ENCODE data around the gene PAQR3. TPM values are rescaled to one million over a fixed set of nuclear protein-coding genes. Genes with fewer than 3 reads are reported as not detected.

Gene PAQR3
- polyA plus RNA-seq, 3 donors = 2.7 to 5.6 (median 5.2) TPM

- no peak overlapping the region for H3K4me2 ChIP-seq (replicated peaks; ENCODE audit: extremely low read depth, low read length, poor library complexity, severe bottlenecking)
- H4K20me1 ChIP-seq (ENCODE audit: insufficient read depth, low read length) = peaks cover 32% of the 10 kb centered on the region
- no peak overlapping the region for H2AFZ ChIP-seq (ENCODE audit: insufficient read depth, low read depth, low read length, poor library complexity, severe bottlenecking)
- Mint-ChIP-seq H3K36me3 (peaks cover 55 to 59% of the 10 kb centered on the region in 2 donors), H3K4me3 (no peak overlapping the region), H3K4me1 (peaks cover 2% of the 10 kb centered on the region), H3K9me3 (no peaks in the 10 kb centered on the region), H3K27me3 (ENCODE audit: low read depth in 3 of 3) (no peaks in the 10 kb centered on the region), H3K27ac (no peak overlapping the region)
- no peaks in the 10 kb centered on the region for H3K4me1 ChIP-seq (ENCODE audit: control insufficient read depth in 1 of 2, insufficient read depth in 2 of 2, low read length in 2 of 2)
- H3K79me2 ChIP-seq (ENCODE audit: insufficient read depth, low read length) = no peaks in the 10 kb centered on the region
- H3K36me3 ChIP-seq (replicated peaks in 1 of 2; ENCODE audit: control insufficient read depth in 1 of 2, insufficient read depth in 2 of 2, low read length in 2 of 2) = peaks cover 67 to 88% of the 10 kb centered on the region in 2 donors
- no peak overlapping the region for H3K4me3 ChIP-seq (replicated peaks in 1 of 3; ENCODE audit: low read depth in 2 of 3, low read length in 3 of 3)
- 100% methylated on average over 1 of the region's 2 CpGs for WGBS (ENCODE audit: insufficient coverage)
- TF ChIP-seq, protein P1, sequence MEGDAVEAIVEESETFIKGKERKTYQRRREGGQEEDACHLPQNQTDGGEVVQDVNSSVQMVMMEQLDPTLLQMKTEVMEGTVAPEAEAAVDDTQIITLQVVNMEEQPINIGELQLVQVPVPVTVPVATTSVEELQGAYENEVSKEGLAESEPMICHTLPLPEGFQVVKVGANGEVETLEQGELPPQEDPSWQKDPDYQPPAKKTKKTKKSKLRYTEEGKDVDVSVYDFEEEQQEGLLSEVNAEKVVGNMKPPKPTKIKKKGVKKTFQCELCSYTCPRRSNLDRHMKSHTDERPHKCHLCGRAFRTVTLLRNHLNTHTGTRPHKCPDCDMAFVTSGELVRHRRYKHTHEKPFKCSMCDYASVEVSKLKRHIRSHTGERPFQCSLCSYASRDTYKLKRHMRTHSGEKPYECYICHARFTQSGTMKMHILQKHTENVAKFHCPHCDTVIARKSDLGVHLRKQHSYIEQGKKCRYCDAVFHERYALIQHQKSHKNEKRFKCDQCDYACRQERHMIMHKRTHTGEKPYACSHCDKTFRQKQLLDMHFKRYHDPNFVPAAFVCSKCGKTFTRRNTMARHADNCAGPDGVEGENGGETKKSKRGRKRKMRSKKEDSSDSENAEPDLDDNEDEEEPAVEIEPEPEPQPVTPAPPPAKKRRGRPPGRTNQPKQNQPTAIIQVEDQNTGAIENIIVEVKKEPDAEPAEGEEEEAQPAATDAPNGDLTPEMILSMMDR (IDR thresholded peaks at IDR 0.05) = no peak
- intact Hi-C loops (cut with micrococcal nuclease) = loop anchor here (5.0 to 10.0 kb wide), 3 partner anchors 89 to 899 kb away; partner anchors contain the start of gene BMP2K (in 1 of the 2)
- no peak overlapping the region for H3K9ac ChIP-seq (ENCODE audit: insufficient read depth, low read length, poor library complexity, severe bottlenecking)
- no peak for DNase-seq
- H3K27ac ChIP-seq (ENCODE audit: low read depth in 1 of 2, low read length in 2 of 2) = no peak overlapping the region
- H3K27me3 ChIP-seq (ENCODE audit: control insufficient read depth in 2 of 2, insufficient read depth in 2 of 2, low read length in 2 of 2) = no peaks in the 10 kb centered on the region
- no peaks in the 10 kb centered on the region for H3K9me3 ChIP-seq (replicated peaks in 1 of 2; ENCODE audit: control insufficient read depth in 1 of 2, insufficient read depth in 1 of 2, low read length in 2 of 2)
These were observed 75.2 kb downstream of the PAQR3 start for GRCh38 chr4:78863991-78864390.

- intact Hi-C loops (cut with micrococcal nuclease) = loop anchor here (5.0 to 10.0 kb wide), 3 partner anchors 89 to 899 kb away; partner anchors contain the start of gene BMP2K (in 1 of the 2)
- no peak for DNase-seq
- Mint-ChIP-seq H3K9me3 (no peaks in the 10 kb centered on the region), H3K27me3 (ENCODE audit: low read depth in 3 of 3) (no peaks in the 10 kb centered on the region), H3K27ac (no peak overlapping the region), H3K36me3 (peaks cover 50 to 52% of the 10 kb centered on the region in 2 donors), H3K4me1 (peaks cover 2% of the 10 kb centered on the region), H3K4me3 (no peak overlapping the region)
- Histone ChIP-seq H4K20me1 (ENCODE audit: insufficient read depth, low read length) (peaks cover 32% of the 10 kb centered on the region), H3K27me3 (ENCODE audit: control insufficient read depth in 2 of 2, insufficient read depth in 2 of 2, low read length in 2 of 2) (no peaks in the 10 kb centered on the region), H3K79me2 (ENCODE audit: insufficient read depth, low read length) (no peaks in the 10 kb centered on the region), H3K27ac (ENCODE audit: low read depth in 1 of 2, low read length in 2 of 2) (no peak overlapping the region), H3K4me2 (replicated peaks; ENCODE audit: extremely low read depth, low read length, poor library complexity, severe bottlenecking) (no peak overlapping the region), H3K36me3 (replicated peaks in 1 of 2; ENCODE audit: control insufficient read depth in 1 of 2, insufficient read depth in 2 of 2, low read length in 2 of 2) (peaks cover 63 to 86% of the 10 kb centered on the region in 2 donors), H3K4me1 (ENCODE audit: control insufficient read depth in 1 of 2, insufficient read depth in 2 of 2, low read length in 2 of 2) (no peaks in the 10 kb centered on the region), H3K4me3 (replicated peaks in 1 of 3; ENCODE audit: low read depth in 2 of 3, low read length in 3 of 3) (no peak overlapping the region), H3K9me3 (replicated peaks in 1 of 2; ENCODE audit: control insufficient read depth in 1 of 2, insufficient read depth in 1 of 2, low read length in 2 of 2) (no peaks in the 10 kb centered on the region), H3K9ac (ENCODE audit: insufficient read depth, low read length, poor library complexity, severe bottlenecking) (no peak overlapping the region), H2AFZ (ENCODE audit: insufficient read depth, low read depth, low read length, poor library complexity, severe bottlenecking) (no peak overlapping the region)
- no CpG with 5 or more reads among the region's 5 CpGs for WGBS (ENCODE audit: insufficient coverage)
- TF ChIP-seq, protein P1 (IDR thresholded peaks at IDR 0.05) = no peak
These were observed 75.9 kb downstream of the PAQR3 start for GRCh38 chr4:78863254-78863869.
